ENCODE results near the gene PLEKHB2. TPM values are rescaled to one million over a fixed set of nuclear protein-coding genes. Genes with fewer than 3 reads are reported as not detected.

PLEKHB2 gene
- total RNA-seq, 1 experiment from 2014 or later: 55.9 TPM

DNA sequence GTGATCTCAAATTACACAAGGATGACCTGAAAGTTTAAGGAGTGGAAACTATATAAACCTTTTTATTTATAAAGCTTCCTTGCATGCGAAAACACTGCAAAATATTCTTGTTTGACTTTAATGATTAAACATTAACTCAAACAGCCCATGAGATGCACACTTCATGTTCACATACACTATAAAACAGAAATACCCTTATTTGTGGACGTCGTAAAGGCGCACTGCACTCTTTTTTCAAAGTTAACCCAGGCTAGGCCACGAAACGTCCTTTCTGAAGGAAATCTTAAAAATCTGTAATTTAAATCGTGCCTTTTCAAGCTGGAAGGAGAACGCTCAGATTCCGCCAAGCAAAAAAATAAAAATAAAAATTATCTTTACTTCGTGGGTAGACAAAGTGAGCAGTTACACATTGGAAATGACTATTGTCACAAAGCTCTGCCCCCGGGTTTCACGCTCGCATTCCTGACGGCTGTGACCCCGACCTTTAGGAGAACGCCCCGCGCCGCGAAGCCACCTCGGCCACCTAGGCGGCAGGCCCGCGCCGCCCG, 12.6 kb upstream of the PLEKHB2 start:
- Mint-ChIP-seq H3K27me3 (ENCODE audit: low read depth) (no peaks in the 10 kb centered on the region), H3K27ac (peak overlapping the region; percentile 90 to 91 (median 91); a peak in 6 of 7 replicates), H3K4me3 (peak overlapping the region; percentile 84 to 85), H3K4me1 (peaks cover 4 to 7% of the 10 kb centered on the region in 2 experiments; a peak in 2 of 4 replicates), H3K9me3 (no peaks in the 10 kb centered on the region; a peak in 1 of 5 replicates), H3K36me3 (ENCODE audit: insufficient read depth in 1 of 3, low read depth in 3 of 3) (peaks cover 24 to 38% (median 30%) of the 10 kb centered on the region in 3 experiments; a peak in 6 of 7 replicates)
- Histone ChIP-seq H3K27me3 (ENCODE audit: insufficient read depth, low read length) (no peaks in the 10 kb centered on the region), H3K4me1 (ENCODE audit: insufficient read depth, low read length) (no peaks in the 10 kb centered on the region), H4K8ac (replicated peaks; ENCODE audit: insufficient read length, low read depth, low read length) (no peak overlapping the region), H3T11ph (ENCODE audit: low read length) (no peak overlapping the region), H3K56ac (ENCODE audit: insufficient read length, low read depth, low read length) (no peak overlapping the region), H2AFZ (ENCODE audit: low read length) (no peak overlapping the region), H2BK20ac (ENCODE audit: low read depth, low read length, poor library complexity, severe bottlenecking) (no peak overlapping the region), H3K18ac (ENCODE audit: insufficient read length, low read depth, low read length) (no peak overlapping the region), H4K20me1 (ENCODE audit: control insufficient read depth, insufficient read depth, insufficient read length) (no peaks in the 10 kb centered on the region), H2AK5ac (ENCODE audit: insufficient read length, low read length) (no peak overlapping the region), H3K4ac (ENCODE audit: low read depth, low read length) (no peak overlapping the region), H2BK15ac (ENCODE audit: low read depth, low read length) (no peak overlapping the region), H3K79me2 (ENCODE audit: insufficient read depth, low read length) (peaks cover 32% of the 10 kb centered on the region; the same call in 1 of the 2 replicates), H2BK5ac (ENCODE audit: insufficient read length, low read length) (no peak overlapping the region), H3K23me2 (ENCODE audit: insufficient read length, low read depth, low read length, poor library complexity, severe bottlenecking) (no peaks in the 10 kb centered on the region), H3K9ac (ENCODE audit: extremely low read depth, insufficient read length, low read length) (peak overlapping the region; percentile 86), H3K9me3 (ENCODE audit: control insufficient read depth, low read depth, low read length) (no peaks in the 10 kb centered on the region), H3K4me2 (ENCODE audit: insufficient read depth, insufficient read length, low read length) (peak overlapping the region; percentile 46), H3K27ac (ENCODE audit: insufficient read length, low read depth, low read length) (peak overlapping the region; percentile 21), H3K79me1 (ENCODE audit: insufficient read depth, low read depth, low read length, poor library complexity, severe bottlenecking) (peaks cover 3% of the 10 kb centered on the region), H4K91ac (ENCODE audit: insufficient read length, low read depth, low read length) (no peak overlapping the region), H2BK120ac (ENCODE audit: low read depth, low read length, poor library complexity, severe bottlenecking) (no peak overlapping the region), H4K5ac (ENCODE audit: insufficient read length, low read depth, low read length) (no peak overlapping the region), H2BK12ac (ENCODE audit: insufficient read length, low read depth, low read length) (no peak overlapping the region), H3K23ac (ENCODE audit: insufficient read length, low read depth, low read length) (no peak overlapping the region), H3K14ac (ENCODE audit: insufficient read depth, low read length) (peak overlapping the region; percentile 76; the same call in 1 of the 2 replicates)
- no CpG with 5 or more reads among the region's 26 CpGs for WGBS (ENCODE audit: extremely low coverage, insufficient read length, low lambda C conversion rate)
- no peak for DNase-seq
- TF ChIP-seq, protein P1, sequence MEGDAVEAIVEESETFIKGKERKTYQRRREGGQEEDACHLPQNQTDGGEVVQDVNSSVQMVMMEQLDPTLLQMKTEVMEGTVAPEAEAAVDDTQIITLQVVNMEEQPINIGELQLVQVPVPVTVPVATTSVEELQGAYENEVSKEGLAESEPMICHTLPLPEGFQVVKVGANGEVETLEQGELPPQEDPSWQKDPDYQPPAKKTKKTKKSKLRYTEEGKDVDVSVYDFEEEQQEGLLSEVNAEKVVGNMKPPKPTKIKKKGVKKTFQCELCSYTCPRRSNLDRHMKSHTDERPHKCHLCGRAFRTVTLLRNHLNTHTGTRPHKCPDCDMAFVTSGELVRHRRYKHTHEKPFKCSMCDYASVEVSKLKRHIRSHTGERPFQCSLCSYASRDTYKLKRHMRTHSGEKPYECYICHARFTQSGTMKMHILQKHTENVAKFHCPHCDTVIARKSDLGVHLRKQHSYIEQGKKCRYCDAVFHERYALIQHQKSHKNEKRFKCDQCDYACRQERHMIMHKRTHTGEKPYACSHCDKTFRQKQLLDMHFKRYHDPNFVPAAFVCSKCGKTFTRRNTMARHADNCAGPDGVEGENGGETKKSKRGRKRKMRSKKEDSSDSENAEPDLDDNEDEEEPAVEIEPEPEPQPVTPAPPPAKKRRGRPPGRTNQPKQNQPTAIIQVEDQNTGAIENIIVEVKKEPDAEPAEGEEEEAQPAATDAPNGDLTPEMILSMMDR (conservative IDR thresholded peaks at IDR 0.05): no peak
